ENCODE measurements around the gene KCNMB4. TPM values are rescaled to one million over a fixed set of nuclear protein-coding genes. Genes with fewer than 3 reads are reported as not detected.

Gene KCNMB4
- total RNA-seq, 4 donors from 2014 or later, result 13.8 to 38.5 (median 25.4) TPM

DNA sequence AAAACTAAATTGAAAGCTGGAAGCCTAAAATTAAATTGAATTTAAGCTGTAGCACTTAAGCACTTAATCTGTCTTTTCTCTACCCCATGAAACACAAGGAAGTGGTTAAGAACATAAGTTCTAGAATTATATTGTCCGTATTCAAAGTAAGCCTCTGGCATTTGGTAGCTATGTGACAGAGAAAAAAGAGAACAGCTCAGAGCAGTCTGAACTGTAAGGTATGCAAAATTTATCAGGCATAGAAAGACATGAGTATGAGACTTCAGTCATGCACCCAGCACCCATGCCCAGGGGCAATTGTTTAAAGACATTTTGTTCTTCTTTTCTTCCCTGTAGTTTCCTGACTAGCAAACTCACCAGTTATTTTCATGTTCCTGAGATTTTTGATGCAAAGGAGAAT is 116.7 kb downstream of the KCNMB4 start:
- Histone ChIP-seq H3K36me3 (no peaks in the 10 kb centered on the region), H3K4me1 (peaks cover 0 to 5% (median 0%) of the 10 kb centered on the region in 4 donors), H3K27me3 (no peaks in the 10 kb centered on the region), H3K9me3 (no peaks in the 10 kb centered on the region), H3K4me3 (no peak overlapping the region), H3K27ac (no peak overlapping the region)
- no peak for TF ChIP-seq POLR2A (IDR thresholded peaks at IDR 0.05)
- TF ChIP-seq, protein P1, sequence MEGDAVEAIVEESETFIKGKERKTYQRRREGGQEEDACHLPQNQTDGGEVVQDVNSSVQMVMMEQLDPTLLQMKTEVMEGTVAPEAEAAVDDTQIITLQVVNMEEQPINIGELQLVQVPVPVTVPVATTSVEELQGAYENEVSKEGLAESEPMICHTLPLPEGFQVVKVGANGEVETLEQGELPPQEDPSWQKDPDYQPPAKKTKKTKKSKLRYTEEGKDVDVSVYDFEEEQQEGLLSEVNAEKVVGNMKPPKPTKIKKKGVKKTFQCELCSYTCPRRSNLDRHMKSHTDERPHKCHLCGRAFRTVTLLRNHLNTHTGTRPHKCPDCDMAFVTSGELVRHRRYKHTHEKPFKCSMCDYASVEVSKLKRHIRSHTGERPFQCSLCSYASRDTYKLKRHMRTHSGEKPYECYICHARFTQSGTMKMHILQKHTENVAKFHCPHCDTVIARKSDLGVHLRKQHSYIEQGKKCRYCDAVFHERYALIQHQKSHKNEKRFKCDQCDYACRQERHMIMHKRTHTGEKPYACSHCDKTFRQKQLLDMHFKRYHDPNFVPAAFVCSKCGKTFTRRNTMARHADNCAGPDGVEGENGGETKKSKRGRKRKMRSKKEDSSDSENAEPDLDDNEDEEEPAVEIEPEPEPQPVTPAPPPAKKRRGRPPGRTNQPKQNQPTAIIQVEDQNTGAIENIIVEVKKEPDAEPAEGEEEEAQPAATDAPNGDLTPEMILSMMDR (IDR thresholded peaks at IDR 0.05), result no peak
- TF ChIP-seq EP300 (IDR thresholded peaks at IDR 0.05), result no peak
- no peak for DNase-seq (ENCODE audit: low spot score in 2 of 2)
- WGBS, 2 donors, result 83 to 84% methylated on average over 1 of the region's 1 CpG

Small RNA genes lying within 50 kb of the gene (small RNA-seq; reads per million reads assigned to genes)
- not detected for gene RNU4-65P

Other genes starting within 250 kb of the KCNMB4 start
- 100 to 1,000 TPM in 3 of 4 donors, 10 to 100 TPM in 1; 80.6 to 164 (median 132) TPM for gene CNOT2, start 122.9 kb upstream of the KCNMB4 start, total RNA-seq